Measurements from ENCODE around the gene RAI1. TPM values are rescaled to one million over a fixed set of nuclear protein-coding genes. Genes with fewer than 3 reads are reported as not detected.
A peak's percentile ranks its signal among the peaks of the same experiment; 100 is the strongest.

The RAI1 gene
- total RNA-seq, 1 experiment from 2014 or later, result 12.0 TPM

DNA sequence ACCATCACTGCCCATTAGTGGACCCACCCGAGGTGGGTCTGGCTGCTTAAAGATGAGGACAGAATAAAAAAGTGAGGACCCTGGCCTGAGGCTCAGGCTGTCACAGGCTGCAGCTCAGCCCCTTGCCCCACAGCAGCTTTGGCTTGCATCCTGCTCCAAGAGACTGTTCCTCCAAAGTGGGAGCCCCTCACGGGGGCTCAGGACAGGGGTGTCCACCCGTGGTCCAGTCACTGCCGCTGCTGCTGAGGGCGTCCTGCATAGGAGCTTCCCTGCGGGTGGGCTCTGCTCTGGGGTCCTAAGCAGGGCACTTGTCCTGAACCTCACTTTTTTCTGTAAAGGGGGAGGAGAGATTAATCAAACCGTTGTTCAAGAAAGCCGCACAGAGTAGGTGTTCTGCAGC lies 107.7 kb downstream of the RAI1 start:
- DNase-seq (ENCODE audit: low spot score), result no peak
- in situ Hi-C loops (cut with HindIII; ENCODE audit: low sequenced_read_pairs), result no loop called here

DNA sequence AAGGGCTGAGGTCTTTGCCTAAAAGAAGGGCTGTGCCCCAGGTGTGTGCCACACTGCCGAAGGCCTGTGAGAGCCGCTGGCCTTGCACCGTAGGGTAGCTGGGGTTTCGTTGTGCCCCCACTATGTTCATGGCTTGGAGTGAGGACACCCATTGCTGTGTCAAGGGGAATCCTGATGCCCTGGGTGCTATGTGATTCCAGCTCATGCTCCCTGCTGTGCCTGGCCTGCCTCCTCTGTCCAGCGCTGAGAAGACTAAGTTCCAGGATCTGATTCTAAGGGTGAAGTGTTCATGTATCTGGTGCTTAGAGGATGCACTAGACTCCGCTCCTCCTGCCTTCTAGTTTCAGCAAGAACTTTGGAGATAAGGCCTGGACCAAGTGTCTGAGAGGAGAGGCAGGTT lies 108.2 kb downstream of the RAI1 start:
- in situ Hi-C loops (cut with HindIII; ENCODE audit: low sequenced_read_pairs), result no loop called here
- DNase-seq (ENCODE audit: low spot score), result no peak

DNA sequence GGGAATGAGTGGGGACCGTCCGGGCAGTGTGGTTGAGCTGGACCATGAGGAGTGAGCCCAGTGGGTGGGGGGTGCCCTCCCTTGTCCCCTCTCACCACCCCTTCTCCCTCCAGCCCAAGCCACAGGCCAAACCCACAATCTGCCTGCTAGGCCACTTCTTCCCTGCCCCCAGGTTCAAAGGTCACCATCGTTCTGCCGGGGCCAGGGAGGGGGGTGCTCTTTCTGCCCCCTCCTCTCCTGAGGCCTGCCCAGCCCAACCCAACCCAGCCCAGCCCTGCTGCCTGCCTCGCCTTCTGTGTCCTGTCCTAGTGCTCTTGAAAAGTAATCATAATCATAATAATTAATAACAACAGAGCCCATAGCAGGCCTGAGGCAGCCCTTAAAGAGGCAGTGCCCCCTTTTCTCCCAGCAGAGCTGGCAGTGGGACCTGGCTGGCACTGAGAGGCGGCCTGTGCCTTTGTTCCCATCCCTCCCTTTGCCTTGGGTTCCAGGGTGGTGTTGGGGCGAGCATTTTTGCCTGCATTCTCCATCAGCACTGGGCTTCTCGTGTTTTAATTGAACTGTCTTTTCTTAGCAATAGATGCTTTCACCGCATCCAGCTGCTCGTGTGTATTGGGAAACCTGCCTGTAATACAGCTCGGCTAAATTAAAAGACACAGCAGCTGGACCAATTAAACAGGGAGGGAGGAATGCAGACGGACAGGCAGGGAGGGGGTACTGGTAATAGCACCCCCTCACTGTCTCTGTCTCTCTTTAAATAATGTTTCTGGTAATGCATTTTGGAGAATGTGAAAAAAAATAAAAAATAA lies 108.8 kb downstream of the RAI1 start:
- in situ Hi-C loops (cut with HindIII; ENCODE audit: low sequenced_read_pairs), result no loop called here
- DNase-seq (ENCODE audit: low spot score), result no peak

GRCh38 chr17:17790637-17791464 lies 109.6 kb downstream of the RAI1 start:
- in situ Hi-C loops (cut with HindIII; ENCODE audit: low sequenced_read_pairs), result no loop called here

DNA sequence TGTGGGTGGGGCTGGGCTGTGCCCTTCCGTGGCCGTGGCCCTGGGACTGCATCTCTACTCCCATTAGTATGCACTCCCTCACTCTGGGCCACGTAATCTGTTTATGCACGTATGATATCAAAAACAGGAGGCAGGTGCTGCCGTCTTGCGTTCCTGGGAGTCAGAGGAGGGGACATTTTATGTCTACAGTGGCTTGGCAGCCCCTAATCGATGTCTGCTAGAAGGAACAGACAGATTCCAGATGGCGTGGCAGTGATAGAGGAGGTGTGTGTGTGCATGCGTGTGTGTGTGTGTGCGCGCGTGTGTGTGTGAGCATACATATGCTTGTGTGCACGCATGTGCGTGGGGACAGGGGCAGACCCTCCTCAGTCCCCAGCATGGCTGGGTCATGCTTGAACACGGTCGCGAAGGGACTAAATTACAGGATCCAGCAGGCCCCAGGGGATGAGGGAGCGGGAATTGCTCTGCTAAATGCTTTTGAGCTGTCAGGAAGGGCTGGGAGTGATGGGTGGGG lies 110.8 kb downstream of the RAI1 start:
- DNase-seq (ENCODE audit: low spot score), result peak; percentile 38
- in situ Hi-C loops (cut with HindIII; ENCODE audit: low sequenced_read_pairs), result no loop called here

More at GRCh38 chr17:17790637-17791464, 109.6 kb downstream of the RAI1 start:
- peak; percentile 79 for DNase-seq (ENCODE audit: low spot score)

DNA sequence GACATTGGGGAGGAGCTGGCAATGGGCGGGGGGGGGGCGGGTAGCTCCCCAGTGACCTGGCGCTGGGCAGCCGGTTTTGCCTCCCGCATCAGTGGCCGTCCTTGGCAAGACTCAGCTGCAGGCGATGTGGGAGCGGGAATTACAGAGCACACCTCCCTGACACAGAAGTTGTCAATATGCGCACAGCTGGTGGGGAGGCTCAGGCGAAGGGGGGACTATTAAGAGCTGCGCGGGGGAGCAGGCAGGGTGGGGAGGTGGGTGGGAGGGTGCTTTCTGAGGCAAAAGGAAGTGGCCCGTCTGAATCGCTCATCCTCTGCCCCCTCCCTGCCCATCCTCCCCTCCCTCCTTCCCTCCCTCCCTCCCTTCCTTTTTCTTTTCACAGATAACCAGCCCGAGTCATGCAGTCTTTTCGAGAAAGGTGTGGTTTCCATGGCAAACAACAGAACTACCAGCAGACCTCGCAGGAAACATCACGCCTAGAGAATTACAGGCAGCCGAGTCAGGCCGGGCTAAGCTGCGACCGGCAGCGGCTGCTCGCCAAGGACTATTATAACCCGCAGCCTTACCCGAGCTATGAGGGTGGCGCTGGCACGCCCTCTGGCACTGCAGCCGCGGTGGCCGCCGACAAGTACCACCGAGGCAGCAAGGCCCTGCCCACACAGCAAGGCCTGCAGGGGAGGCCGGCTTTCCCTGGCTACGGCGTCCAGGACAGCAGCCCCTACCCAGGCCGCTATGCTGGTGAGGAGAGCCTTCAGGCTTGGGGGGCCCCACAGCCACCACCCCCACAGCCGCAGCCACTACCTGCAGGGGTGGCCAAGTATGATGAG lies 111.5 kb downstream of the RAI1 start:
- DNase-seq (ENCODE audit: low spot score), result peak; percentile 65
- in situ Hi-C loops (cut with HindIII; ENCODE audit: low sequenced_read_pairs), result no loop called here

DNA sequence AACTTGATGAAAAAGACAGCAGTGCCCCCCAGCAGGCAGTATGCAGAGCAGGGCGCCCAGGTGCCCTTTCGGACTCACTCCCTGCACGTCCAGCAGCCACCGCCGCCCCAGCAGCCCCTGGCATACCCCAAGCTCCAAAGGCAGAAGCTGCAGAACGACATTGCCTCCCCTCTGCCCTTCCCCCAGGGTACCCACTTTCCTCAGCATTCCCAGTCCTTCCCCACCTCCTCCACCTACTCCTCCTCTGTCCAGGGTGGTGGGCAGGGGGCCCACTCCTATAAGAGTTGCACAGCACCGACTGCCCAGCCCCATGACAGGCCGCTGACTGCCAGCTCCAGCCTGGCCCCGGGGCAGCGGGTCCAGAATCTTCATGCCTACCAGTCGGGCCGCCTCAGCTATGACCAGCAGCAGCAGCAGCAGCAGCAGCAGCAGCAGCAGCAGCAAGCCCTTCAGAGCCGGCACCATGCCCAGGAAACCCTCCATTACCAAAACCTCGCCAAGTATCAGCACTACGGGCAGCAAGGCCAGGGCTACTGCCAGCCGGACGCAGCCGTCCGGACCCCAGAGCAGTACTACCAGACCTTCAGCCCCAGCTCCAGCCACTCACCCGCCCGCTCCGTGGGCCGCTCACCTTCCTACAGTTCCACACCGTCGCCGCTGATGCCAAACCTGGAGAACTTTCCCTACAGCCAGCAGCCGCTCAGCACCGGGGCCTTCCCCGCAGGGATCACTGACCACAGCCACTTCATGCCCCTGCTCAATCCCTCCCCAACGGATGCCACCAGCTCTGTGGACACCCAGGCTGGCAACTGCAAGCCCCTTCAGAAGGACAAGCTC lies 112.3 kb downstream of the RAI1 start:
- no peak for DNase-seq (ENCODE audit: low spot score)
- in situ Hi-C loops (cut with HindIII; ENCODE audit: low sequenced_read_pairs), result no loop called here

DNA sequence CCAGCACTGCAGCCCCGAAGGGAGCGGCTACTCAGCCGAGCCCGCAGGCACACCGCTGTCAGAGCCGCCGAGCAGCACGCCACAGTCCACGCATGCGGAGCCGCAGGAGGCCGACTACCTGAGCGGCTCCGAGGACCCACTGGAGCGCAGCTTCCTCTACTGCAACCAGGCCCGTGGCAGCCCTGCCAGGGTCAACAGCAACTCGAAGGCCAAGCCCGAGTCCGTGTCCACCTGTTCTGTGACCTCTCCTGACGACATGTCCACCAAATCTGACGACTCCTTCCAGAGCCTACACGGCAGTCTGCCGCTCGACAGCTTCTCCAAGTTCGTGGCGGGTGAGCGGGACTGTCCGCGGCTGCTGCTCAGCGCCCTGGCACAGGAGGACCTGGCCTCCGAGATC lies 113.1 kb downstream of the RAI1 start:
- in situ Hi-C loops (cut with HindIII; ENCODE audit: low sequenced_read_pairs), result no loop called here
- DNase-seq (ENCODE audit: low spot score), result no peak

DNA sequence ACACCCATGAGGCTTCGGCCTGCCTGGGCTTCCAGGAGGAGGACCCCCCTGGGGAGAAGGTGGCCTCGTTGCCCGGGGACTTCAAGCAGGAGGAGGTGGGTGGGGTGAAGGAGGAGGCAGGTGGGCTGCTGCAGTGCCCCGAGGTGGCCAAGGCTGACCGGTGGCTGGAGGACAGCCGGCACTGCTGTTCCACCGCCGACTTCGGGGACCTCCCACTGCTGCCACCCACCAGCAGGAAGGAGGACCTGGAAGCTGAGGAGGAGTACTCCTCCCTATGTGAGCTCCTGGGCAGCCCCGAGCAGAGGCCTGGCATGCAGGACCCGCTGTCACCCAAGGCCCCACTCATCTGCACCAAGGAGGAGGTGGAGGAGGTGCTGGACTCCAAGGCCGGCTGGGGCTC lies 114.0 kb downstream of the RAI1 start:
- DNase-seq (ENCODE audit: low spot score), result no peak
- in situ Hi-C loops (cut with HindIII; ENCODE audit: low sequenced_read_pairs), result no loop called here

GRCh38 chr17:17795946-17796786 lies 114.9 kb downstream of the RAI1 start:
- in situ Hi-C loops (cut with HindIII; ENCODE audit: low sequenced_read_pairs), result no loop called here
- no peak for DNase-seq (ENCODE audit: low spot score)

DNA sequence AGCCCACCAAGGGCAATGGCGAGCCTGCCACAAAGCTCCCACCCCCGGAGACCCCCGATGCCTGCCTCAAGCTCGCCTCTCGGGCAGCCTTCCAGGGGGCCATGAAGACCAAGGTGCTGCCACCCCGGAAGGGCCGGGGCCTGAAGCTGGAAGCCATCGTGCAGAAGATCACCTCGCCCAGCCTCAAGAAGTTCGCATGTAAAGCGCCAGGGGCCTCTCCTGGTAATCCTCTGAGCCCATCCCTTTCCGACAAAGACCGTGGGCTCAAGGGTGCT lies 115.5 kb downstream of the RAI1 start:
- in situ Hi-C loops (cut with HindIII; ENCODE audit: low sequenced_read_pairs), result no loop called here
- DNase-seq (ENCODE audit: low spot score), result no peak

GRCh38 chr17:17797119-17797809 lies 116.0 kb downstream of the RAI1 start:
- in situ Hi-C loops (cut with HindIII; ENCODE audit: low sequenced_read_pairs), result no loop called here
- no peak for DNase-seq (ENCODE audit: low spot score)

DNA sequence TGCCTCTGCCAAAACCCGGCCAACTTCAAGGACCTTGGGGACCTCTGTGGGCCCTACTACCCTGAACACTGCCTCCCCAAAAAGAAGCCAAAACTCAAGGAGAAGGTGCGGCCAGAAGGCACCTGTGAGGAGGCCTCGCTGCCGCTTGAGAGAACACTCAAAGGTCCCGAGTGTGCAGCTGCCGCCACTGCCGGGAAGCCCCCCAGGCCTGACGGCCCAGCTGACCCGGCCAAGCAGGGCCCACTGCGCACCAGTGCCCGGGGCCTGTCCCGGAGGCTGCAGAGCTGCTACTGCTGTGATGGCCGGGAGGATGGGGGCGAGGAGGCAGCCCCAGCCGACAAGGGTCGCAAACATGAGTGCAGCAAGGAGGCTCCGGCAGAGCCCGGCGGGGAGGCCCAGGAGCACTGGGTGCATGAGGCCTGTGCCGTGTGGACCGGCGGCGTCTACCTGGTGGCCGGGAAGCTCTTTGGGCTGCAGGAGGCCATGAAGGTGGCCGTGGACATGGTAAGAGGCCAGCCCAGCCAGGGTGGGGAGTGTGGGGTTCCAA lies 116.8 kb downstream of the RAI1 start:
- in situ Hi-C loops (cut with HindIII; ENCODE audit: low sequenced_read_pairs), result no loop called here
- DNase-seq (ENCODE audit: low spot score), result no peak

GRCh38 chr17:17798573-17799255 lies 117.5 kb downstream of the RAI1 start:
- in situ Hi-C loops (cut with HindIII; ENCODE audit: low sequenced_read_pairs), result no loop called here
- DNase-seq (ENCODE audit: low spot score), result no peak

DNA sequence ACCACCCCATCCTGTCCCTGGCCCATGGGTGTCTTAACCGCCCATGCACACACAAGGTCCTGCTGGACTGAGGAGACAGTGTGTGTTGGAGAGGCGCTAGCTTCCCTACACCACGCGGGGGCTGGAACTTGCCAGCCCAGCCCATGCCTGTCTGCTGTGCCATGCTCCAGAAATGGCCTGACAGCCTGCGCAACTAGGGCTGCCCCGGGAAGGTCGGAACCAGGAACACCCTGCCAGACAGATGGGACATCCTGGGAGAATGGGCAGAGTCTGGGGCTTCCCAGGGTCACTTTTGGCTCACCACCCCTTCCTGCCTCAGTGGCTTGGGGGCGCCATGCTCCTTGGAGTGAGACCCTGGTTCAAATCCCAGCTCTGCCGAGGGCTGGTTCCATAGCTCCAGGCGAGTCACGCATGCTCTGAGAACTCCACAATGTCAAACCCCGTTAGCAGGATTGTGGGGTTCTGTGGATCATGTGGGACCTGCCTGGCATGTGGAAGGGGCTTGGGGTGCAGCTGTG lies 119.3 kb downstream of the RAI1 start:
- peak; percentile 44 for DNase-seq (ENCODE audit: low spot score)
- in situ Hi-C loops (cut with HindIII; ENCODE audit: low sequenced_read_pairs), result no loop called here

DNA sequence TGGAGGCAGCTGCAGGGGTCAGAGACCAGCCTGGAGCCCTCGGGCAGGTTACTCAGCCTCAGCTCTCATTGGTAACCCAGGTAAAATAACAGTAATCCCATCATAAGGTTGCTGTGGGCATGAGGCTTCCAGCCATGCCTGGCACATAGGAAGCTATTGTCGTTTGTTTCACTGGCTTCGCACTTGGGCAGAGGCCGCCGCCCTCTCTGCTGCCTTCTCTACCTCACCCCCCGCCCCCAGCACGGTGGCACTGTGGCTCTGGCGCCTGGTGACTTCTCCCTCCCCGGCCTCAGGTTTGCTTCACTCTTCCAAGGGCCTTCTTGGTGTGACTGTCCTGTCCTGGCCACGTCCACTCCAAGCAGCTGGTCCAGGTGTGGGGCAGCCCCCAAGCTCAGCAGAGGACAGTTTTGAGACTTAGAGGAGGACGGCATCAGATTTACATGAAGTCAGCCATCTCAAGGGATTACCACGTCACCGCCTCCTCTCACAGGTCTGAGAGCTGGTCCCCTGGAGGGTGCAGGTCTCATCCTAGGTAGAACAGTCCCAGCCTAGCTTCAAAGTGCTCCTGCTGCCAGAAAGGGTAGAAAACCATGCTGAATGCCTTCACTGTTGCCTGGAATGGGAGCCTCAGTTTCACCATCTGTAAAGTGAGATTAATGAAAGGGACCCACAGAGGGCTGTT lies 120.7 kb downstream of the RAI1 start:
- DNase-seq (ENCODE audit: low spot score), result no peak
- in situ Hi-C loops (cut with HindIII; ENCODE audit: low sequenced_read_pairs), result no loop called here
